A204.1 (cell line): Measurements from ENCODE around the gene ENTPD2.
"Not testable (repeated sequence)": the region's sequence is repeated elsewhere in the genome, so short reads cannot be mapped to it uniquely, and the experiment has no call there.

Experiments used
- FAIRE-seq: peaks from 2 replicates; lab custom pipeline; 2012; peaks lifted over from hg19 to GRCh38; lab: Jason Lieb, UNC

The ENTPD2 gene

DNA sequence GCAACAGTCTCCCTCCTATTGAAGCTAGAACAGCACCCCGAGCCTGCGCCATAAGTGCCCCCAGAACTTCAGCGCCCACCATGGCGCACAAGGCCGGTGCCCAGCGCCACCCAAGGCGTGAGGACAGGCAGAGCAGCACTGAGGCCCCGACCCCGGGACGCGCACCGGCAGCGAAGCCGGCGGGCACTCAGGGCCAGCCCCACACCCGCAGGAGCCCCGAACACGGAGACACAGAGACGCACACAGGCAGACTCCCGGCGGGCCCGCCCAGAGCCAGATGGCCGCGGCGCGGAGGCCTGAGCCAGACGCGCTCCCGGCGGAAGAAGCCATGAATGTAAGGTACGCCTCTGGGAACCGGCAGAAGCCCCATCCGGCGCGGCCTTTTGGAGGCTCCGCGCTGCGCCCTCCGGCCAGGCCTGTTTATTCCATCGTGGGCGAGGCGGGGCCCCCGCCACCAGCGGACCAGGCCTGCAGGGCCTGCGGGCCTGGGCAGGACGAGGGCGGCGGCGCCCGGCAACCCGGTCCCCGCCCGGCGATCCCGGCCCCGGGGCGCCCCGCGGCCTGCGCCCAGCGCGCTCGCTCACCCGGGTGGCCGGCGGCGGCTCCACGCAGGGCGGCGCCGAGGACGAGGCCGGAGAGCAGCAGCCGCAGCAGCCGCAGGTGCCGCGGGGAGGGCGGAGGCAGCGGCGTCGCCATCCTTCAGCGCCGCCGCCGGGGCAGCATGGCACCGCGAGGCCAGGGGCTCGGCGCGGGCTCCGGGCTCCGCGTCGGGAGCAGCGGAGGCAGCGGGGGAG is 8.4 kb downstream of the ENTPD2 start:
- FAIRE-seq, result no peak

DNA sequence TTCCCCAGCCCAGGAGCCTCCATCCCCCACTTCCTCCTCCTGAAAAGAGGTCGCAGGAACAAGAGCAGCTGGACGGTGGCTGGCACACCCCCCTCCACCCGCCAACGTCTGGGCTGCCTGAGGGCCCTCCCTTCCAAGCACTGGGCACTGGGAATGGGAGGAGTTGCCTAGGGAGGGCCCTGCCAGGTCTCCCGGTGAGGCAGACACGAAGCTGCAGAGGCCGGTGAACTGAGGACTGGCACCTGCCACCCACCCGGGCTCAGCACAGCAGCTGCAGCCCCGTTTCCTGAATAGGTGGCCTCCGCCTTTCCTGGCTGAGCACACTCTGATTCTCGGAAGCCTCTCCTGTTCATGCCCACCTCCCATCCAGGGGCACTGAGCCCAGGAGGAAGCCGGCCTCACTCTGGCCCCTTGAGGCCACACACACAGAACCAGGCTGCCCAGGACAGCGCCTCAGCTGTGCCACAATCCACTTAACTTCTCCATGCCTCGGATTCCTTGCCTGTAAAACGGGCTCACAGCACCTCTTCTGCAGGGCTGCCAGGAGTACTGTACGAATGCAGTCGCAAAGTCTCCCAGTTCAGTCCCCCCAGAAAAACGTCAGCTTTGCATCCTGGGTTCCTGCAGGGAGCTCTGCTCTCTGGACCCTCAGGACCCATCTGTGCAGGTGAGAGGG is 9.2 kb downstream of the ENTPD2 start:
- no peak for FAIRE-seq

DNA sequence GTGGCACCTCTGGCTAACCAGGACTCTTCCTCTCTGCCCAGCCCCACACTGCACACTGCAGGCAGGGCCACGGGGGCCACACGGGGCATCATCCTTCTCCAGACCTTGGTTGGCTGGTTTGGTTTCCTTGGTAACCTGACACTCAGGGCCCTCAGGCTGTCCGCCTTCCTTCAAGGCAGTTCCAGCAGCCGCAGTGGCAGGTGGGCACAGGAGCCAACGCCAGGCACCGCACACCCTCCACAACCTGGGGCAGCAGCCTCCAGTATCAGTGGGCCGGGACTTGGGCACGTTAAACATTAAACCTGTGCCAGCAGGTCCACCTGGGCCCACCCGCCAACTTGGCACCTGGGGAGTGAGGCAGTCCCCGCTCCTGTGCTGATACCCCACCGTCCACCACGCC is 9.8 kb downstream of the ENTPD2 start:
- FAIRE-seq, result no peak

DNA sequence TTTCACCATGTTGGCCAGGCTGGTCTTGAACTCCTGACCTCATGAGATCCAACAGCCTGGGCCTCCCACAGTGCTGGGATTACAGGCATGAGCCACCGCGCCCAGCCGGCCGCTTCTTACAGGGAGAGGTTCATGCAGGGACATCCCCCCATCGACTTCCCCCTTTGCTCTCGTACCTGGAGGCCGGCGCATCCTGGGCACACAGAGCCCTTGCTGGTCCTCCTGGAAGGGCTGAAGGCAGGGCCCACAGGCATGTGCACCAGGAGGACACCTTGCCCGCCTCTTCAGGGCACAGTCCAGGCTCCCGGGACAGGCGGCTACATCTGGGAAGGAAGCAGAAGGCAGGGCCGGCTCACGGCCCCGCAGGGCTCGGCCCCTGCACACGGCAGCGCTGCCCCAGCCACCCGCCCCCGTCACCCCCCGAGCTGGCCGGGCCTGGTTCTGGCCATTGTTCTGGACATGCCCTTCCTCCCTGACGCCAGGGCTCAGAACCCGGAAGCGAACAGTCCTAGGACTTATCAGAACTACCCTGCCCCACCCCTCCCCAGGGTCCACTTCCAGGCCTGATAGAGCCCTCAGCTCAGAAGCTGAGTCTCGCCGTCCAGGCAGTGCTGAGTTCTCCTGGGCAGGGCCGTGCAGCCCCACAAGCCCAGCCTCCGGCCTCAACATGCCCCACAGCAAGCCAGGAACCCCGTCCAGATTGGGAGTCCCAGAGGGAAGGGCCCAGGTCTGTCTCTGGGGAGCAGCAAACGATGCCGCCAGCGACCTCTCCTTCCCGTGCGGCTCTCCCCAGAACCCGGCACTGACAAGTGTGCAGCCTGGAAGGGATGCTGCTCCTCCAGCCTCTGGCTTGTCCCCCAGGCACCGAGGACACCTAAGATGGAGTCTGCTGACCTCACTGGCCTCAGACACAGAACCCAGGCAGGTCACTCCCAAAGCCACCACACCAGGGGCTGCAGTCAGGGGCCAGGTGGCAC is 10.8 kb downstream of the ENTPD2 start:
- no peak for FAIRE-seq

DNA sequence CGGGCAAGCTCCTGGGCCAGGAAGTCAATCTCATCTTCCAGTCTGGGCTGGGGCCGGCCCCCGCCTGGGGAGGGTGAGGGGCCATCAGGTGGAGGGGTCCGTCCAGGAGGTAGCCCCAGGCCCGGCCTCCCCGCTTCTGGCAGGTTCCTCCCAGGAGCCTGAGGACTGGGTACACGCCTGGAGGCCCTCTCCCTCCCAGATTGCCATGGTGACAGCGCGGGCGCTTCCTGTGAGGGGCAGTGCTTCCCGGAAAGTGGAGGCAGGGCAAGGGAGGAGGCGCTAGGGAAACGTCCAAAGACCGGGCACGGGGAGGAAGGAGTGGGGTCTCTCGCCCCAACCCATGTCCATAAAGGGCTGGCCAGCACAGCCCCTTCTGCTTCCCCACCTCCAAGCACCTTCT is 12.7 kb downstream of the ENTPD2 start:
- no peak for FAIRE-seq

DNA sequence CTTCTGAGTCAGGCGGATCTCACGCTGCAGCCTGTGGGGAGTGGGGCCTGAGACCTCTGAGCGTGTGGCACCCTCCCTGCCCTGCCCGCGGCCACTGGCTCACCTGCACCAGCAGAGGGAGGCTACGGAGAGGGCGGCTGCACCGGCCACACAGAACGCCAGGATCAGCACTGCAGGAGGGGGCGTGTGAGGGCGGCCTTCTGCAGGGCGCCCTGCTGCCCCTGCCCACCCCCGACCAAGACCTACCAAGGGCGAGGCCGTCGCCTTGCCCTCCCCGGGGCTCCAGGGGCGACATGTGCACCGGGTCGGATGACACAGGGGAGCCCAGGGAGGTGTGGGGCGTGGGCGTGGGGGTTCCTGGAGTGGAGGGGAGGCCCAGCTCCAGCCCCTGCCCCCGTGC is 13.3 kb downstream of the ENTPD2 start:
- FAIRE-seq, result no peak

DNA sequence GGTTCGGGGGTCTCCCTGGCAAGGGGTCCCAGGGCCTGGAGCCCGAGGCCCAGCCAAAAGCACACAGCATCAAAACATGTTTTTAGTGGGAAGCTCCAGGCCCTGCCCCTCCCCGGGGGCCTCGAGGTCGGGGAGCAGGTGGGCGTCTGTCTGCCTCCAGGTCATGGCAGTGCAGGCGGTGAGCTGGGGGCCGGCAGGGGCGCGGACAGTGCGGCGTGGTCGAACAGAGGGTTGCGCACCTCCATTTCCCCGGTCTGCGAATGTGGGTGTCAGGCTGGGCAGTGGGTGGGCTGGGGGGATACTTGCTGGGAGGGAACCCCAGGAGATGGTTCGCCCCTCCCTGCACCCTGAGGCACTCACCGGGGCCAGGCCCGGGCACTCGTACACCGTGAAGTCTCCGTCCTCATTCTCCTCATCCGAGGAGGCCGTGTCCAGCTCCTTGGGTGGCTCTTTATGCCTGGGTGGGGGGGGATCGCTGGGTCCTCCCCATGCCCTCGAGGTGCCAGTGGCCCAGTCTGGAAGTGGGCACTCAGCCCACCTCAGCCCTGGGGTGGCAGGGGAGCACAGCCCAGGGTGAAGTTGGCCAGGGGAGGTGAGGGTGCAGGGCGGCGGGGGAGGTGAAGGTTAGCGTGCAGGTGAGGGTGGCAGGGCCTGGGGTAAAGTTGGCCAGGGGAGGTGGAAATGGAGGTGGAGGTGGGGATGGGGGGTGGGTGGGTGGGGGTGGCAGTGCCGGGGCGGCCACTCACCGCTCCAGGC is 14.1 kb downstream of the ENTPD2 start:
- FAIRE-seq, result no peak

DNA sequence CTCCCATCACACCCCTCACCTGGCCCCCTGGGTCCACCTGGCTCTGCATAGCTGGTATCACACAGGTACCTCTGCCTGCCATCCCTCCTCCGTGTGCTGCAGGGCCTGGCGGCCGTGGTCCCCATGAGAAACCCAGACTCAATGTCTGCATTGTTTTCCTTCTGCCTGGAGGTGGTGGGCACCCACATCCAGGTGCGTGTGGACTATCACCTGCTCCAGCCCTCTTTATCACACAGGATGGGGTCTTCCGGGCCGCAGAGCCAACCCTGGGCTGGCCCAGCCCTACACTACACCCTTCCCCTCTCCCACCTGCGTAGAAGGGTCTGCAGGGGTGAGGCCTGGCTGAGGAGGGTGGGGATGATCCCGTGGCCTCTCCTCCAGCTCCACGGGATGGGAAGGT is 14.9 kb downstream of the ENTPD2 start:
- no peak for FAIRE-seq

DNA sequence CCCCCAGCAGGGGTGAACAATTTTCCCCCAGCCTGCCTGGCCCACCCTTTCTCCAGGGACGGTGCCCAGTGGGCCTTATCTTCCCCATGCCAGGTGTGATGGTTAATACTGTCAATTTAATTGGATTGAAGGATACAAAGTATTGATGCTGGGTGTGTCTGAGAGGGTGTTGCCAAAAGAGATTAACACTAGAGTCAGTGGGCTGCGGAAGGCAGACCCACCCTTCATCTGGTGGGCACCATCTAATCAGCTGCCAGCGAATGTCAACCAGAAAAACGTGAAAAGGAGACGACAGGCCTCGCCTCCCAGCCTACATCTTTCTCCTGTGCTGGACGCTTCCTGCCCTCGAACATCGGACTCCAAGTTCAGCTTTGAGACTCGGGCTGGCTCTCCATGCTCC is 16.4 kb downstream of the ENTPD2 start:
- FAIRE-seq, result no peak

DNA sequence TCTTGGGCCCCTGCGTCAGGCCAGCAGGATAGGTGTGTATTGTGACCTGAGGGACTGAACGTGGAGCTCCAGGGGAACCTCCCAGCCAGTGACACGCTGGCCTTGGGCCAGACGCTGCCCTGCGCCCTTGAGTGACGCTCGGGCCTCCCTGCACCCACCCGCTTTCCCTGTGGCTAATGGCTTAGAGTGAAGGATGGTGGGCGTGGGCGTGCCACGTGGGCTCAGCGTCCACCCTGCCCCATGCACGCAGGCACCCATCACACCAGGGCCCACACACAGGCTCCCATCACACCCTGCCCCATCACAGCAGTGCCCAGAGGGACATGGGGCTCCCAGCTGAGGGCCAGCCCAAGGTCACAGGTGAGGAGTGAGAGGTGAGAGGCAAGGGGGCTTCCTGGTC is 16.8 kb downstream of the ENTPD2 start:
- FAIRE-seq, result no peak

DNA sequence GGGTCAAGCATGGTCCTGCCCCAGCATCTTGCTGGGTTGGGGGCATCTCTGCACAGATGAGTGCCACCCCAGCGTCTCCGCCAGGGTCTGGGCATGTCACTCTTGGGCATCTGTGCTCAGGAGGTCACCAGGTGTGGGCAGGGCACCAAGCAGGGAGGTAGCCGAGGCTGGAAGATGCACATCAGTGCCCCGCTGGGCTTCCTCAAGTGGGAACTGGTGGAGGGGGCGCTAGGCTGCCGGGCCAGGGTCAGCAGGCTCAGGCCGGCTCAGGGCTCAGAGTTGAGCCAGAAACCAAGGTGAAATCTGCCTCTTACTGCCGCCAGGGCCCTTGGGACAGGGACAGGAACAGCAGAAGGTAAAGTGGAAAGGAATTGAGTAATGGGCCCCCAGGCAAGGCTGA is 17.9 kb downstream of the ENTPD2 start:
- FAIRE-seq, result no peak

DNA sequence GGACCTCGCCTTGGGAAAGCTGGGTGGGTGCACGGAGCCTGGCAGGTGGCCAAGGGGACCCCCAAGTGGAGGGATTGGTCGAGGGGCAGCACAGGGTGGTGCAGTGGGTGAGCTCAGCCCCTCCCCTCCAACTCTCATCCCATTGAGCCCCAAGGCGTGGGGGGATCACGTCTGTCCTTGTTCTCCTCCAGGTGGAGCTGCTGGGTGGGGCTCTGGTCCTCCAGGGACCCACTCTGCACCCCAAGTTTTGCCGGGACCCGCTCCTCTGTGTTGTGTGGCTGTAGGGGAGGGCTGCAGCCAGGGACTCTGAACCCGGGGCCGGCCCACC is 18.4 kb downstream of the ENTPD2 start:
- FAIRE-seq, result no peak

DNA sequence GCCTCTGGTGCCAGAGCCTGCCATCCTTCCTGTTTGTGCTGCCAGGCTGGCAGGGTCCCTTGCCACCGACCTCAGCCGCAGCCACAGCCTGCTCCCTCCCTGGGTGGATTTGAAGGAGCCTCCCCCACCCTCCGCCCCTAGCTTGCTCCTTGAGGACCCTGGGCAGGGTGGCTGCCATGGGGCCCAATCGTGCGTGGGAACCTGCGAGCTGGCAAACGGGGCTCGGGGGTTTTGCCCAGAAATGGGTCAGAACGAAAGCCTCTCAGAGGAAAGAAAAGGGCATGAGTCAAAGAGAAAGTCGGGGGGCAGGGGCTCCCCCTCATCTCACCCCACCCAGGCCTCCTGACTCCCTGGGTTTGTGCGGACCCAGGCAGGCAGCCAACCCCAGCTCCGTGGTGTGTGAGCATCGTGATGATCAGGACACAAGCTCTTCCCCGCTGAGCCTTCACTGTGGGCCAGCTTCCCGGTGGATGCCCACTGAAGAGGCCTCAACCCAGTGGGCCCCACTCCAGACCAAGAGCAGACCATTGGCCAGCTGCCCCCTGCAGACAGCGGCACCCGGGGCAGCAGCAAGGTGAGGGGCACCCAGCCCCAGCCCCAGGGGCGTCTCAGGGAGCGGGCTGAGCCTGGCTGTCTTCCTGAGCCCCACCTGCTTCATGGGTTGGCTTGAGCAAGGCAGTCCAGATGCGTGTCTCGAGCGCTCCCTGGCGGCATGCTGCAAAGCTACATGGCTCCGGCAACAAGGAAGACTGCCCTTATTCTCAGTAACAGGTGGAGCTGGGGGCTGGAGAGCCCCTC is 19.0 kb downstream of the ENTPD2 start:
- FAIRE-seq, result no peak

DNA sequence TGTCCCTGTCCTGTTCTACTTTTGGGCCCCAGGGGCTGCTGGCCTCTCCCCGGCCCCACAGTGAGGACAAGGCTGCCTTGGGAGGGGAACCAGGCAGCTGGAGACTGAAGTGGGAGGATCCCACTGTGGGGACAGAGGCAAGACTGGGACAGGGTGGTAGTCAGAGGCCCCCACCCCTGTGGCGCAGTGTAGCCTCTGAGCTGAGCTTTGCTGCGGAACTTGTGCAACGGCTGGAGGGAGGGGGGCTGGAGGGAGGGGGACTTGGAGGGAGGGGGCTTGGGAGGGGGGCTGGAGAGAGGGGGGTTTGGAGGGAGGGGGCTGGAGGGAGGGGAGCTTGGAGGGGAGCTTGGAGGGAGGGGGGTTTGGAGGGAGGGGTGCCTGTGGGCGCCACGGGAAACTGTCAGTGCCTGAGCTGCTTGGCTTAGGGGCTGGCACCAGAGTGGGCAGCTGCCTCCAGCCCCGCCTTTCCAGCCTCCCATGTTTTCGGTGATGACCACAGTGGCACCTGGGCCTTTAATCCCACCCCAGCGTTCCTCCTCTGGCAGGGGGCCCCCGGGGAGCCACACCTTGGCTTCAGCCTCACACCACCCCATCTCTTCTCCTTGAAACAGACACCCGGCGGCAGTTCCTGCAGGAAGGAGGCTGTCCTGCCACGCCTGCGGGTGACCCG is 19.7 kb downstream of the ENTPD2 start:
- no peak for FAIRE-seq

DNA sequence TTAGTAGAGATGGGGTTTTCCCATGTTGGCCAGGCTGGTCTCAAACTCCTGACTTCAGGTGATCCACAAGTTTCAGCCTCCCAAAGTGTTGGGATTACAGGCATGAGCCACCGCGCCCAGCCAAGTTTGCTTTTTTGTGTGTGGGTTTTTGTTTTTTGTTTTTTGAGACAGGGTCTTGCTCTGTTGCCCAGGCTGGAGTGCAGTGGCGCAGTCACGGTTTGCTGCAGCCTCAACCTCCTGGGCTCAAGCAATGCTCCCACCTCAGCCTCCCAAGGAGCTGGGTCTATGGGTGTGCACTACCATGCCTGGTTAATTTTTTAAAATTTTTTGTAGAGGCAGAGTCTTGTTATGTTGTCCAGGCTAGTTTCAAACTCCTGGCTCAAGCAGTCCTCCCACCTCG is 20.4 kb downstream of the ENTPD2 start:
- FAIRE-seq, result not testable (repeated sequence)

DNA sequence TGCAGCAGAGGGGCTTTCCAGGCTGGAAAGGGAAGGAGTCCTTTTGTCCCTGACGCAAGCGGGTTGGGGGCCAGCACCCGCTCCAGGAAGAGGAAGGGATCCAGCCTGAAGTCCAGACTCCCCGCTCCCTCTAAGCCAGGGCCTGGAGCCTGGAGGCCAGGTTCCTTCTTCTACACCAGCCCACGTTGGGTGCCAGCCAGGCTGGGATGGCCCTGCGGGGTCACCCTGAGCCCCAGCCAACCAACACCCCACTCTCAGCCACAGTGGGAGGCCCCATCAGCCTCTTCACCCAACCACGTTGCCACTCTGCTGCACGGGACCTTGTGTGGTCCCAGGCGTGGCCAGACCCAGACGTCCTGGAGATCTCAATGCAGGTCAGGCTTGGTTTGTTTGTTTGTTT is 21.0 kb downstream of the ENTPD2 start:
- no peak for FAIRE-seq

DNA sequence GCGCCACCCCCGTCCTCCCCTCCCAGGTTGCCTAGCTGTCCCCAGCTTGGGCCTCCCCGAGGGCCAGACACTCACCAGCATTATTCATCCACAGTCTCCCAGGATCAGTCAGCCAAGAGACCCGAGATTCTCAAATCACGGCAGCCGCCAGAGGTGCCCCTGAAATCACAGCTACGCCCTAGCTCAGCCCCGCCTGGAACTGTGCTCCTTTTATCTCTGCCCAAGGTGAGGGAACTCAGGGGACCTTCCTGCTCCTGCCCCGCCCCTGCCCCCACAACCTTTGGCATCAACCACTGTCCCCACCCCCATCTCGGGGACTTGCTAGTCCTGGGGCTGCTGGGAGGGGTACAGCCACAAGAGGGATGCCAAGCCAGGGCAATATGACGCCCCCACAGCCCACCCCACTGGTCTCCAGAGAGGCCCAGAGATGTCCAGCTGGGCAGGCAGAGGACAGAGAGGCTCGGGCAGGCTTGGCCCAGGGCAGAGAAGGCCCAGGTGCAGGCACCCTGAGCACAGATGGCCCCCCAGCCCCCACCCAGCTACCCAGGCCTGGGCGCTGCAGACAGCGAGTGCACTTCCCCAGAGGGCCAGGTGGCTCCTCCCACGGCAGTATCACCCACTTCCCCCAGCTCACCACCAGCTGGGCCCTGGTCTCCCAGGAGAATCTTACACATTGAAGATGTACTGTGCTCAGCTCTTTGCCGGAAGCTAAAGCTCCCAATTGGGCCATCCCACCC is 21.8 kb downstream of the ENTPD2 start, which contains the start of gene FUT7:
Gene FUT7, minus strand, starts transcription at position 185 of the 737 bp plus-strand sequence. Its CDS starts 97 bp downstream, at position 88.
- FAIRE-seq, result no peak

DNA sequence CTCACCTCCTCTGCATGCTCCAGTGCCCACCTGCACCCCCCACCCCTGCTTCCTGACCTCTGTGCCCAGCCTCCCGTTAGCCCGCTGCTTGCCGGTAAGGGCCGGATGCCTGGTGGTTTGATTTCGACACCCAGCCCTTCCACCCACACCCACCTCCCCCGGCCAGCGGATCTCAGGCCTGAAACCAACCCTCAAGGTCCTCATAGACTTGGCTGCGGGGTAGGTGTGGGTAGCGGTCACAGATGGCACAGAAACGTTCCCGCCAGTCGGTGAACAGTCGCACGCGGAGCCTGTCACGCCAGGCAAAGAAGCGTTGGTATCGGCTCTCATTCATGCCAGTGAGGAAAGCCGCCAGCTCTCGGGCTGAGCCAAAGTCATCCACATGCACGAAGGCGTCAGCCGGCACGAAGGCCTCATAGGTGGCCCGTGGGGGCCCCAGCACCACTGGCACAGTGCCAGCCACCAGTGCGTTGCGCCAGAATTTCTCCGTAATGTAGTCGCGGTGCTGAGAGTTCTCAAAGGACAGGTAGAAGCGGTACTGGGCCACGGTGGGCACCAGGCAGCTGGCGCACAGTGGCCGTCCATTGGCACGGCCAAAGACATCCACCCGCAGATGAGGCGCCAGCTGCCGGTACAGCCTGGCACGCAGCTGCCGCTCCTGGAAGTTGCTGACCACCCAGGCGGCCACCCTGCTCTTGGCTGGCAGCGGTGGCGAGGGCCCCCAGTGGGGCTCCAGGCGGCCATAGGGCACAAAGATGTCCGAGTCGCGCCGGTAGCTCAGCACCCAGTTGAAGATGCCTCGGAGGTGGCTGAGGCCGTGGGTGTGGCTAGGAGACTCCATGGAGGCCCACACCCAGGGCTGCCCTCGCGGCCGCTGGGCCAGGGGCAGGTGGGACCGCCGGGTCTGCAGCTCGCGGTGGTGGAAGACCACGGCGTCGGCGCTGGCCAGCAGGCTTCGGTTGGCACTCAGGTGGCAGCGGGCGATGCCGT is 23.0 kb downstream of the ENTPD2 start:
- FAIRE-seq, result no peak

DNA sequence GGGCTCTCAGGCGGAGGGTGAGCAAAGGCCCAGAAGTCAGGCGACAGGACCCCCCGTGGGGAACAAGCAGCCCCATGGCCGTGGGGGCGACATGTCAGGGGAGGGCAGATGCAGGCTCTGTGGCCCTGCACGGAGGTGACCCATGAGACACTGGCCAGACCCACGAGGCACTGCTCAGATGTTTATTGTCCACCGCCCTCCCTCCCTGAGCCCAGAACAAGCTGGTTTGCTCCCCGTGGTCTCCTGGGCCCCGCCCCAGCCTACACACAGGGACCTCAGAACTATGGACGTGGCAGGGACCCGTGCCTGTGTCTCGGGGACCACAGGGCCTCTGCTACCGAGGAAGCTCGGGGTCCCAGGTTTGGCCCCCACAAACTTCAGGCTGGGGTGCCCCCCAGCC is 23.9 kb downstream of the ENTPD2 start:
- FAIRE-seq, result no peak
